Measurements from ENCODE around the gene FOXC1.
A peak's percentile ranks its signal among the peaks of the same experiment; 100 is the strongest.

The FOXC1 gene

DNA sequence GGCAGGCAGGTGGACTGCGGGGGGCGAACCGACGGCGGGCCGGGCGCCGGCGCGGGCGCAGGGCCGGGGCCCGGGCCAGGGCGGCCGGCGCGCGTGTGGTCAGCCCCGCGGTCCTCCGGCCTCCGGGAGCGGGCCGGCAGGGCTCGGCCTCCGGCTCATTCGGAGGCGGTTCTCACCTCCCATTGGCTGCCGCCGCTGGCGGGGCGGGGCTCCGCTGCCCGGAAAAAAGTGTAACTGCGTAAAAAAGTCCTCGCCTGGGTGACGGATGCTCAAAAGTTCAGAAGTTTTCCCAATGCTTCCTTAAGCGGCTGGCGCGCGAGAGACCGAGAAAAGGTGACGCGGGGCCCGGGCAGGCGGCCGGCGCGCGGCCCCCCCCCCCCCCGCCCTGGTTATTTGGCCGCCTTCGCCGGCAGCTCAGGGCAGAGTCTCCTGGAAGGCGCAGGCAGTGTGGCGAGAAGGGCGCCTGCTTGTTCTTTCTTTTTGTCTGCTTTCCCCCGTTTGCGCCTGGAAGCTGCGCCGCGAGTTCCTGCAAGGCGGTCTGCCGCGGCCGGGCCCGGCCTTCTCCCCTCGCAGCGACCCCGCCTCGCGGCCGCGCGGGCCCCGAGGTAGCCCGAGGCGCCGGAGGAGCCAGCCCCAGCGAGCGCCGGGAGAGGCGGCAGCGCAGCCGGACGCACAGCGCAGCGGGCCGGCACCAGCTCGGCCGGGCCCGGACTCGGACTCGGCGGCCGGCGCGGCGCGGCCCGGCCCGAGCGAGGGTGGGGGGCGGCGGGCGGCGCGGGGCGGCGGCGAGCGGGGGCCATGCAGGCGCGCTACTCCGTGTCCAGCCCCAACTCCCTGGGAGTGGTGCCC, at the start of gene FOXC1:
TSS of gene FOXC1 (plus strand) at position 268 of the 849 bp plus-strand sequence. CDS start at position 799, 531 bp downstream.
- TF ChIP-seq, protein P1, sequence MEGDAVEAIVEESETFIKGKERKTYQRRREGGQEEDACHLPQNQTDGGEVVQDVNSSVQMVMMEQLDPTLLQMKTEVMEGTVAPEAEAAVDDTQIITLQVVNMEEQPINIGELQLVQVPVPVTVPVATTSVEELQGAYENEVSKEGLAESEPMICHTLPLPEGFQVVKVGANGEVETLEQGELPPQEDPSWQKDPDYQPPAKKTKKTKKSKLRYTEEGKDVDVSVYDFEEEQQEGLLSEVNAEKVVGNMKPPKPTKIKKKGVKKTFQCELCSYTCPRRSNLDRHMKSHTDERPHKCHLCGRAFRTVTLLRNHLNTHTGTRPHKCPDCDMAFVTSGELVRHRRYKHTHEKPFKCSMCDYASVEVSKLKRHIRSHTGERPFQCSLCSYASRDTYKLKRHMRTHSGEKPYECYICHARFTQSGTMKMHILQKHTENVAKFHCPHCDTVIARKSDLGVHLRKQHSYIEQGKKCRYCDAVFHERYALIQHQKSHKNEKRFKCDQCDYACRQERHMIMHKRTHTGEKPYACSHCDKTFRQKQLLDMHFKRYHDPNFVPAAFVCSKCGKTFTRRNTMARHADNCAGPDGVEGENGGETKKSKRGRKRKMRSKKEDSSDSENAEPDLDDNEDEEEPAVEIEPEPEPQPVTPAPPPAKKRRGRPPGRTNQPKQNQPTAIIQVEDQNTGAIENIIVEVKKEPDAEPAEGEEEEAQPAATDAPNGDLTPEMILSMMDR (IDR thresholded peaks at IDR 0.05; ENCODE audit: low read depth, low read length, missing control alignments) = no peak
- in situ Hi-C loops (cut with HindIII; ENCODE audit: low sequenced_read_pairs) = loop anchor here (5.0 to 10.0 kb wide), 2 partner anchors 585 to 1027 kb away; no protein-coding TSS in a partner anchor
- peak within 1 kb of the TSS; percentile 54 for H3K4me3 ChIP-seq (ENCODE audit: low read depth, low read length)
- DNase-seq (ENCODE audit: low read depth) = peak; percentile 66

DNA sequence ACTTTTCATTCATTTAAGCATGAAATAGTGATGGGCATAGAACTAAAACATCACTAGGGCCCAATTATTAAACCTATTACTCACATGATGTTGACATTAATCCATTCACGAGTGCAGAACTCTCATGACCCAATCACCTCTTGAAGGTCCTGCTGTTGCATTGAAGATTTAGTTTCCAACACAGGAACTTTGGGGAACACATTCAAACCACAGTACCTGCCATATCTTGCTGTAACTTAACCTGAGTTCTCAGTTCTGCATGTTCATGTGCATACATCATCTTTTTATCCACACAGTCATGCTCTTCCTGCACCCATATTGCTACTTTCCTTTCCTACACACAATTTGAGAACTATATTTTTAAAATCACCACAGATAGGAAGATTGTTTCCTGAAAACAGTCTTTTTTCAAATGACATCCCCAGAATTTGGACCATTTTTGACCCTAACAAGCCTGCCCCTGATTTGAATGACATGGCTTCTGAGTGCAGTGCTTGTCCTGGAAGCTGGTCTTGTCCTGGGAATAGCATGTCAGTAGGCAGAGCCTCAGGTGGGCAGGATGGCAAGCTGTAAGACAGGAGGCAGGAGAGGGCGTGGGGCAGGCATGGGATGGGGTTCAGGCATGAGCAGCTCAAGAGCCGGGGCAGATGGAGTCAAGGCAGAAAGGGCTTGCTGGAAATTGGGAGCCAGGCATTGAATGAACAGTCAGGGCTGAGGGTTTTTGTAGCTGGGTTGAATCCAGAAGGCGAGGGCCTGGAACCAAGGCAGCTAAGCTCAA, 49.2 kb upstream of the FOXC1 start:
- no peak overlapping the region for H3K4me3 ChIP-seq (ENCODE audit: low read depth, low read length)
- DNase-seq (ENCODE audit: low read depth) = no peak
- in situ Hi-C loops (cut with HindIII; ENCODE audit: low sequenced_read_pairs) = no loop called here
- TF ChIP-seq, protein P1 (IDR thresholded peaks at IDR 0.05; ENCODE audit: low read depth, low read length, missing control alignments) = no peak

- DNase-seq (ENCODE audit: low read depth) = no peak
- H3K4me3 ChIP-seq (ENCODE audit: low read depth, low read length) = no peak overlapping the region
- TF ChIP-seq, protein P1 (IDR thresholded peaks at IDR 0.05; ENCODE audit: low read depth, low read length, missing control alignments) = no peak
- in situ Hi-C loops (cut with HindIII; ENCODE audit: low sequenced_read_pairs) = no loop called here
Measured at GRCh38 chr6:1561355-1561754, 48.4 kb upstream of the FOXC1 start.

DNA sequence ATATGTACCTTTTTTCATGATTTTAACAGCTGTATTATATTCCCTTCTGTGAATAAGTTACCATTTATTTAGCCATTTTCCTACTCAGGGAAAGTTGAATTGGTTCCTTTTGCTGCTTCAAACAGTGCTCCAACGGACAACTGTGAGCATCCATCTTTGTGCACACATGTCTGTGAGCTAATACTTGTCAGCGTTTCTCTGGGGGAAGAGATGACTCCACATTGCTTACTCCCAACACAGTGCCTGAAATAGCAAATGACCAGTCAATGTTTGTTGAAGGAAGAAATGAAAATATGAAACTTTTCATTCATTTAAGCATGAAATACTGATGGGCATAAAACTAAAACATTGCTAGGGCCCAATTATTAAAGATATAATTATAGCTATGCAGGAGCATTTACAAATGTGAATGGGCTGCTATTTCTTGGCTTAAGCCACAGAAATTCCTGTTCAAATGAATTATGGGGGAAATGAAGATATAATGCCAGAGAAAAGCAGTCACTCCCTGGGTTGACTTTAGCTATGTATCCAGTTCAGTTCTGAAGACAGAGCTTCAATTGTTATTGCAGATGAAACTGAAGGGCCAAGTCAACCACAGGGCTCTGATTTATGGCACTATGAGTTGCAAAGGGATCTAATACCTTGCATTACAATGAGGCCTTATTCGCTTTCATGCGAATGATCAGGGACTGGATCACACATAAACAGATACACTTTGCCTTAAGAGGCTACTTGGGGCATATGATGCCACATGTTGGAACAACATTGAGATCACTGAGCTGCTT, 47.4 kb upstream of the FOXC1 start:
- in situ Hi-C loops (cut with HindIII; ENCODE audit: low sequenced_read_pairs) = no loop called here
- DNase-seq (ENCODE audit: low read depth) = no peak
- no peak overlapping the region for H3K4me3 ChIP-seq (ENCODE audit: low read depth, low read length)
- TF ChIP-seq, protein P1 (IDR thresholded peaks at IDR 0.05; ENCODE audit: low read depth, low read length, missing control alignments) = no peak

DNA sequence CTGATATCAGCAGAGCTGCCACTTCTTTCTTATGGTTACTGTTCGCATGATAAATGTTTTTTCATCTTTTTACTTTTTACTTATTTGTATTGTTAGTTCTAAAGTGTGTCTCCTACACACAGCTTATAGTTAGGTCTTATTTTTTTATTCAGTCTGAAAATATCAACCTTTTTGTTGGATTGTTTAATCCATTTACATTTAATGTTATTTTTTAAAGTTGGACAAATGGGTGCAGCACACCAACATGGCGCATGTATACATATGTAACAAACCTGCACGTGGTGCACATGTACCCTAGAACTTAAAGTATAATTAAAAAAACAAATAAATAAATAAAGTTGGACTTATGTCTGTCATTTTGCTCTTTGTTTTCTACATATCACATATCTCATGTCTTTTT, 40.3 kb upstream of the FOXC1 start:
- DNase-seq (ENCODE audit: low read depth) = no peak
- in situ Hi-C loops (cut with HindIII; ENCODE audit: low sequenced_read_pairs) = no loop called here

More for the DNA sequence above, 40.3 kb upstream of the FOXC1 start:
- H3K4me3 ChIP-seq (ENCODE audit: low read depth, low read length) = no peak overlapping the region
- TF ChIP-seq, protein P1 (IDR thresholded peaks at IDR 0.05; ENCODE audit: low read depth, low read length, missing control alignments) = no peak

Data from astrocyte of the cerebellum (primary cell).